GM18505 (cell line): ENCODE data around the gene SLC36A1.
A peak's percentile ranks its signal among the peaks of the same experiment; 100 is the strongest.
"Not testable (repeated sequence)": the region's sequence is repeated elsewhere in the genome, so short reads cannot be mapped to it uniquely, and the experiment has no call there.

Experiments used
- ATAC-seq: cut with Tn5 transposase; IDR thresholded peaks from one replicate; pipeline ENCODE4 v1.9.1; 2021; ENCODE audit not compliant: unreplicated experiment
- POLR2A ChIP-seq: IDR thresholded peaks from 4 replicates; pipeline ENCODE4 v1.6.1; 2011; ENCODE audit warnings: borderline replicate concordance; ENCODE audit not compliant: insufficient read depth, insufficient read length; ENCODE audit errors: extremely low read depth

Gene SLC36A1

GRCh38 chr5:151447174-151448037, at the start of gene SLC36A1:
SLC36A1 (plus strand) TSS chr5:151447603; CDS start chr5:151458793, 11,190 bp downstream.
- ATAC-seq, result peak; percentile 82
- TF ChIP-seq POLR2A, result peak; percentile 82

DNA sequence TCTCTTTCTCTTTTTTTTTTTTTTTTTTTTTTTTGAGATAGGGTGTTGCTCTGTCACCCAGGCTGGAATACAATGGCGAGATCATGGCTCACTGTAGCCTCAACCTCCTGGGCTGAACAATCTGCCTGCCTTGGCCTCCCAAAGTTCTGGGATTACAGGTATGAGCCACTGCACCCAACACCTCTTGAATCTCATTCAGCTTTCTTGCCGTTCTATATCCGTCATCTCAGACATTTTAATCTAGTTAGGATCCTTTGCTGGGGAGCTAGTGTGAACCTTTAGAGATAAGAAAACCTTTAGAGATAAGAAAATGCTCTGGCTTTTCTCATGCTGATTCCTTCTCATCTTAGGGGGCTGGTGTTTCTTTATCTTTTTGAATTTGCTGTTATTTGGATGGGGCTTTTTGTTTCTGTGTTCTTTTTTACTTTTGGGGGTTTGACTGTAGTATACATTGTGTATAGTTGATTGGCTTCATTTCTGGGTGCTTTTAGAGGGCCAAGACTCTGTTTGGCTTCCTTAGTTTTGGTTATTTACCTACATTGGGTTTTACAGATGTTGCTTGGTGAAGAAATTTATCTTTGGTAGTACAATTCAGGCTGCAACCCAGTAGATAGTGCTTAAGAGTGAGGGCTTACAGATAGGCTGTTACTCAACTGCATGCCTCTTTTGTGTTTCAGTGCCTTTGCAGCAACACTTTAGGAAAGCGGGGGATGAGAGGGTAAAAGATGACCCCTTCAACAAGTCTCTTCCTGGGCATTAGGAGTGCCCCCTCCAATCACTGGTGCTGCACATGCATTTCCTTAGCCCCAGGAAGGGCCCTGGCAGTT, 41.9 kb upstream of the SLC36A1 start:
- TF ChIP-seq POLR2A, result no peak

DNA sequence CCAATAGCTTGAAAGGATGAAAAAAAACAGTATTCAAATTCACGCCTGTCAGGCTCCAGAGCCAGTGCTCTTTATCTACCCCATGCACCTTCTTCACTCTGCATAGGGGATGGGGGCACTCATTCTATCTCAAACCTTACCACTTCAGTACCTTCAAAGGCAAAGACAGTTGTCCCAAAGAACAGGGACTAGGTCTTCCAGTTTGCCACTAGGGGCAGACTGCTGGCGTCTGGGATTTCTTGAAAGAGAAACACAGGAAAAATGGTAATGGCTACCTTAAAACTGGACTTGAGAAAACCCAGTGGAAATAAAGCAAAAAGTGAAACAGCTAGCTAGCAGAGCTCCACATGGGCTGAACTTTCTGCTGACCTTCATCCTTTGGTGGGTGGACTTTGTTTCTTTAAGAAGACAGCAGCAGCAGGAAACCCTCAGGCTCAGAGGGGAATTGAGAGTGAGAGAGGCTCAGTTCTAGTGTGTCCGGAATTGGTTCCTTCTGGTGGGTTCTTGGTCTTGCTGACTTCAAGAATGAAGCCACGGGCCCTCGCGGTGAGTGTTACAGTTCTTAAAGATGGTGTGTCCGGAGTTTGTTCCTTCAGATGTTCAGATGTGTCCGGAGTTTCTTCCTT, 41.0 kb upstream of the SLC36A1 start:
- ATAC-seq, result no peak
- TF ChIP-seq POLR2A, result no peak

More for the DNA sequence above, 41.9 kb upstream of the SLC36A1 start:
- ATAC-seq, result no peak

DNA sequence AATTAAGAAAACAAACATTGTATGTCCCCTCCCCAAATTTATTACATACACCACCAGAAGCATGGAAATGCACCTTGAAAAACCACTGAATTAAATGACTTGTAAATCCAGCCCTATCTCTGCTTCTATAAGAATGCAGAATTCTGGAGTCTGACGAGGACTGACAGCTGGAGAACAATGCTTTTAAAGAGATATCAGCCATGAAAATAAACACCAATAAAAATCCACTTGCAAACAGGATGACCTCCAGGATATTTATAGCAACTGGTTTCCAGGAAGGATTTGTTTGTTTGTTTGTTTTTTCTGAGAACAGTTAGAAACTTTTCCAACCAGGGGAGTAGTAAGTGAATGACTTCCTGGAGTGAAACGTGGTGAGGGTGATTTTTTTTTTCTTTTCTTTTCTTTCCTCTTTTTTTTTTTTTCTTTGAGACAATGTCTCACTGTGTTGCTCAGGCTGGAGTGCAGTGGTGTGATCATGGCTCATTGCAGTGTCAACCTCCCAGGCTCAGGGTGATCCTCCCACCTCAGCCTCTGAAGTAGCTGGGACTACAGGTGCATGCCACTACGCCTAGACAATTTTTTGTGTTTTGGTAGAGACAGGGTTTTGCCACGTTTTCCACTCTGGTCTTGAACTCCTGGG, 38.7 kb upstream of the SLC36A1 start:
- ATAC-seq, result no peak
- no peak for TF ChIP-seq POLR2A

DNA sequence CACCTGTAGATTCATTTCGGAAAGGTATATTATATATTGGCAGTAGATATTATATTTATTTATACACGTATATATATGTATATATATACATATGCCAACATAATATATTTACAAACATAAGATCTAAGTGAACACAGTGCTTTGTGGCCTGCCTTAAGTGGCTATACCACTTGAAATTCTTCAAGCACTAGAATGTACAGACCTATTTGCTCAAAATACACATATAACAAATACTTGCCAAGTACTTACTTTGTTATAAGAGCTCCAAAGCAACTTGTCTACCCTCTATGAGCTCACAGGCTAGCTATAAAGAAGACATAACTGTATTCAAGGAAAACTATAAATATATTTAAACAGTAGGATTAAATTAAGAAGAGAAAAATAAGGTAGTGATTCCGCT, 33.6 kb upstream of the SLC36A1 start:
- ATAC-seq, result no peak
- no peak for TF ChIP-seq POLR2A

DNA sequence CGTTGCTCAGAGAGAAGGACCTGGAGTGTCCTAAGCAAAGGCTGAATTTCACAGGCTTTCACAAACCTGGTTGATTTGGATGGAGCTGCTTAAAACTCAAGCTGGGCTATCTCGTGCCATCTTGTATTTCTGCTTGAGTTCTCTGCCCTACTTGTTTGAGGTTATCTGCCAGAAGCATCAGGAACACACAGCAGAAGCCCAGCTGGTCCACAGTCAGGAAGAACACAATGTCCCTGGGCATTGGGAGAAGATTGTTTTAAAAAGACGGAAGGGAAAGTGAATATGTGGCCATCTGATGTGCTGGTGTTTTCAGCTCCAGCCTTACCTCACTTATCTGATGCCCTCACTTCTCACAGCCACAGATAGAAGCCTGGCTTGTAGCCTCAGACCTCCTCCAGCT, 32.9 kb upstream of the SLC36A1 start:
- ATAC-seq, result no peak
- TF ChIP-seq POLR2A, result no peak

DNA sequence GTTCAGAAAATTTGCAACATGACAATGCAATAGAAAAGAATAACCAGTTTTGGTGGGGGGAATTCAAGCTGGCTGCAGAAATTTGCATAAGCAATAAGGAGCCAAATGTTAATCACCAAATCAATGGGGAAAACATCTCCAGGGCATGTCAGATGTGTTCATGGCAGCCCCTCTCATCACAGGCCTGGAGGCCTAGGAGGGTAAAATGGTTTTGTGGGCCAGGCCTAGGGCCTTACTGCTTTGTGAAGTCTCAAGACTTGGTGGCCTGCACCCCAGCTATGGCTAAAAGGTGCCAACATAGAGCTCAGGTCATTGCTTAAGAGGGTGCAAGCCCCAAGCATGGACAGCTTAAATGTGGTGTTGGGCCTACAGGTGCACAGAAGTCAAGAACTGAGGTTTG, 29.7 kb upstream of the SLC36A1 start:
- no peak for TF ChIP-seq POLR2A
- ATAC-seq, result no peak

- no peak for ATAC-seq
Observed at GRCh38 chr5:151420127-151420526, 27.3 kb upstream of the SLC36A1 start.

GRCh38 chr5:151424892-151425523, 22.4 kb upstream of the SLC36A1 start:
- no peak for TF ChIP-seq POLR2A
- ATAC-seq, result no peak

More at GRCh38 chr5:151420127-151420526, 27.3 kb upstream of the SLC36A1 start:
- no peak for TF ChIP-seq POLR2A

- ATAC-seq, result not testable (repeated sequence)
Observed at GRCh38 chr5:151426347-151426746, 21.1 kb upstream of the SLC36A1 start.

GRCh38 chr5:151427258-151427657, 20.1 kb upstream of the SLC36A1 start:
- no peak for TF ChIP-seq POLR2A
- ATAC-seq, result peak; percentile 97

DNA sequence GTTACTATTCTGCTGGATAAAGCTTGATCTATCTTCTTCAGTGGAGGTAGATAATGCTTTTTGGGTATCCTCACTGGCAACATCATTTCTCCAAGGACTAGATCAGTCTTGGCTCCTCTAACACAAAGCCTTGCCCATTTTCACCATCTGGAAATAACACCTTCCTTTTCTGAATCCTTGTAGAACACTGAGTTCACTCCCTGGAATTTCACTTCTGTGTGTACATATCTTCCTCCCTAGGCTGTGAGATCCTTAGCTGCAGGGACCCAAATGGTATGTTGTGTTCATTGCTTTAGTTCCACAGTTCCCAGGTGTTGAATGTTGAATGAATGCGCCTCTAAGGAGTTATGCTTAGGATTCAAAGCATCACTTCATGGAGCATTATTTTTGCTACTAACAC, 16.7 kb upstream of the SLC36A1 start:
- no peak for TF ChIP-seq POLR2A
- no peak for ATAC-seq
